Endothelial cell of umbilical vein (primary cell): ENCODE data around the gene LRP2BP. TPM values are rescaled to one million over a fixed set of nuclear protein-coding genes. Genes with fewer than 3 reads are reported as not detected.

Source experiments
- BruUV-seq: library from RNA; stranded (reverse); fragments of 400-500 nt; replicated peaks from 2 replicates; lab custom pipeline; 2021; lab: Mats Ljungman, UMichigan
- CTCF ChIA-PET: fragments of 300-600, 350-600 bp; sonication (Branson Sonifier 250); formaldehyde crosslinking; loops from one replicate; lab custom pipeline; 2021; ENCODE audit warnings: antibody characterized with exemption, inconsistent platforms; lab: Charles Lee
- POLR2A ChIA-PET: fragments of 300-600, 350-600 bp; sonication (Branson Sonifier 250); formaldehyde crosslinking; loops from one replicate; lab custom pipeline; 2021; ENCODE audit warnings: antibody characterized with exemption, inconsistent platforms; lab: Charles Lee
- DNase-seq: peaks from one replicate; pipeline ENCODE4 v3.0.0-alpha.2; 2011; ENCODE audit warnings: low read depth, low spot score
- FAIRE-seq: peaks from 2 replicates; lab custom pipeline; 2011; peaks lifted over from hg19 to GRCh38; lab: Jason Lieb, UNC
- H2AFZ ChIP-seq: 2 replicates; pipeline ENCODE4 v1.6.0; 2012; ENCODE audit warnings: low read depth, low read length, control low read depth, inconsistent platforms
- H3K27ac ChIP-seq: 2 replicates; pipeline ENCODE4 v1.5.1; 2011; ENCODE audit warnings: low read depth, mild to moderate bottlenecking, control low read depth, low read length, moderate library complexity; ENCODE audit not compliant: insufficient read depth
- H3K27me3 ChIP-seq, 2 experiments: 2 replicates each; pipeline versions ENCODE4 v1.6.0 to v1.6.1; 2011; ENCODE audit warnings: low read length in 2 of 2, mixed read lengths in 1 of 2; ENCODE audit not compliant: control insufficient read depth in 2 of 2, insufficient read depth in 2 of 2
- H3K36me3 ChIP-seq, 2 experiments: 2 replicates in 1 of 2; 3 replicates in 1 of 2; pipeline ENCODE4 v1.5.1; 2011; ENCODE audit warnings: low read length in 2 of 2, mild to moderate bottlenecking in 1 of 2, moderate library complexity in 1 of 2; ENCODE audit not compliant: control insufficient read depth in 2 of 2, insufficient read depth in 2 of 2; ENCODE audit errors: extremely low read depth in 1 of 2
- H3K4me1 ChIP-seq: 3 replicates; pipeline ENCODE4 v1.5.1; 2011; ENCODE audit warnings: mild to moderate bottlenecking, low read length; ENCODE audit not compliant: control insufficient read depth, insufficient read depth; ENCODE audit errors: extremely low read depth
- H3K4me2 ChIP-seq: 2 replicates; pipeline ENCODE4 v1.6.1; 2011; ENCODE audit warnings: low read length, control low read depth, mixed read lengths; ENCODE audit not compliant: insufficient read depth
- H3K4me3 ChIP-seq, 3 experiments: fragments of 200-600 bp in 1 of 3; sonication (generic), shearing (Covaris generic) in 1 of 3; replicated peaks in 1 of 3; 2 replicates each; pipeline ENCODE4 v1.5.1; 2011 to 2016; ENCODE audit warnings: control low read depth in 3 of 3, low read length in 3 of 3, mild to moderate bottlenecking in 2 of 3, inconsistent platforms in 1 of 3, low read depth in 1 of 3, moderate library complexity in 1 of 3; ENCODE audit not compliant: insufficient read depth in 1 of 3
- H3K79me2 ChIP-seq: 2 replicates; pipeline ENCODE4 v1.6.0; 2012; ENCODE audit warnings: low read length, inconsistent platforms; ENCODE audit not compliant: control insufficient read depth, insufficient read depth
- H3K9ac ChIP-seq: replicated peaks from 2 replicates; pipeline ENCODE3; 2011; ENCODE audit warnings: low read length, control low read depth; ENCODE audit not compliant: insufficient read depth; ENCODE audit errors: extremely low read depth
- H3K9me1 ChIP-seq: replicated peaks from 3 replicates; pipeline ENCODE4 v1.6.0; 2011; ENCODE audit warnings: mild to moderate bottlenecking, low read length; ENCODE audit not compliant: control insufficient read depth, insufficient read depth; ENCODE audit errors: extremely low read depth
- H3K9me3 ChIP-seq: replicated peaks from 2 replicates; pipeline ENCODE4 v1.5.1; 2012; ENCODE audit warnings: low read length, inconsistent platforms; ENCODE audit not compliant: control insufficient read depth, insufficient read depth
- H4K20me1 ChIP-seq: replicated peaks from 2 replicates; pipeline ENCODE3; 2011; ENCODE audit warnings: mild to moderate bottlenecking, low read length; ENCODE audit not compliant: control insufficient read depth, insufficient read depth; ENCODE audit errors: extremely low read depth
- EZH2 ChIP-seq: IDR thresholded peaks from 2 replicates; pipeline ENCODE4 v1.6.1; 2012; ENCODE audit warnings: borderline replicate concordance, low read depth, mild to moderate bottlenecking, moderate library complexity, low read length, inconsistent platforms; ENCODE audit not compliant: severe bottlenecking
- FOS ChIP-seq: IDR thresholded peaks from 2 replicates; pipeline ENCODE4 v1.6.1; 2011; ENCODE audit warnings: mild to moderate bottlenecking, low read length, moderate library complexity, borderline replicate concordance; ENCODE audit not compliant: insufficient read depth
- GATA2 ChIP-seq: IDR thresholded peaks from 2 replicates; pipeline ENCODE4 v1.7.0; 2011; ENCODE audit warnings: low read depth, mild to moderate bottlenecking, moderate library complexity, mixed read lengths, low read length; ENCODE audit not compliant: insufficient read length, insufficient read depth
- JUN ChIP-seq: IDR thresholded peaks from 2 replicates; pipeline ENCODE4 v1.6.1; 2011; ENCODE audit warnings: borderline replicate concordance, low read depth; ENCODE audit not compliant: insufficient read length, insufficient read depth
- MYC ChIP-seq: IDR thresholded peaks from one replicate; pipeline ENCODE4 v1.6.1; 2011; ENCODE audit warnings: mild to moderate bottlenecking, low read depth, low read length
- POLR2A ChIP-seq: IDR thresholded peaks from 2 replicates; pipeline ENCODE4 v1.6.1; 2012; ENCODE audit warnings: low read depth, mild to moderate bottlenecking, control low read depth, low read length
- POLR2AphosphoS5 ChIP-seq: IDR thresholded peaks from 2 replicates; pipeline ENCODE4 v1.6.1; 2012; ENCODE audit warnings: low read depth, mild to moderate bottlenecking, control low read depth, low read length, moderate library complexity; ENCODE audit not compliant: insufficient read depth
- dilution Hi-C: fragments of 300-500 bp; cut with MboI; formaldehyde crosslinking; loops from one replicate; pipeline ENCODE4 v1.15.0; 2019; ENCODE audit warnings: low sequenced_read_pairs; ENCODE audit not compliant: extremely low pct_ligation_motif_present
- intact Hi-C: fragments of 100-400 bp; cut with micrococcal nuclease; formaldehyde crosslinking; loops from one replicate; pipeline ENCODE4 v1.10.0; 2022
- polyA plus RNA-seq, 4 experiments: library from polyadenylated mRNA; depleted of rRNA in 3 of 4; stranded (reverse) in 3 of 4; unstranded in 1 of 4; fragments of >200 nt; gene quantifications; 2 replicates each; pipeline versions ENCODE4 v1.2.1 to v1.2.3, GENCODE V29; 2011 to 2012; ENCODE audit warnings: missing spikeins in 1 of 4
- total RNA-seq: library from RNA; stranded (reverse); gene quantifications from 2 replicates; pipeline ENCODE4 v1.2.3, GENCODE V29; 2021
- TF ChIP-seq, protein P1 (sequence below): IDR thresholded peaks from 2 replicates; pipeline ENCODE4 v1.6.1; 2011; ENCODE audit not compliant: insufficient read depth, insufficient read length
- TF ChIP-seq, protein P2 (sequence below), 2 donors: IDR thresholded peaks; 1 replicate in 1 of 2; 2 replicates in 1 of 2; pipeline ENCODE4 v1.5.1; 2011; ENCODE audit warnings: low read length in 2 of 2, mild to moderate bottlenecking in 2 of 2, moderate library complexity in 2 of 2, control low read depth in 1 of 2, inconsistent platforms in 1 of 2, low read depth in 1 of 2; ENCODE audit not compliant: insufficient read depth in 1 of 2; ENCODE audit errors: extremely low read depth in 1 of 2

Gene LRP2BP
- total and polyA plus RNA-seq, 2 donors (not counting 3 experiments of a cell fraction or from before 2014, with no cell fraction given) = 0.18 to 0.53 TPM

DNA sequence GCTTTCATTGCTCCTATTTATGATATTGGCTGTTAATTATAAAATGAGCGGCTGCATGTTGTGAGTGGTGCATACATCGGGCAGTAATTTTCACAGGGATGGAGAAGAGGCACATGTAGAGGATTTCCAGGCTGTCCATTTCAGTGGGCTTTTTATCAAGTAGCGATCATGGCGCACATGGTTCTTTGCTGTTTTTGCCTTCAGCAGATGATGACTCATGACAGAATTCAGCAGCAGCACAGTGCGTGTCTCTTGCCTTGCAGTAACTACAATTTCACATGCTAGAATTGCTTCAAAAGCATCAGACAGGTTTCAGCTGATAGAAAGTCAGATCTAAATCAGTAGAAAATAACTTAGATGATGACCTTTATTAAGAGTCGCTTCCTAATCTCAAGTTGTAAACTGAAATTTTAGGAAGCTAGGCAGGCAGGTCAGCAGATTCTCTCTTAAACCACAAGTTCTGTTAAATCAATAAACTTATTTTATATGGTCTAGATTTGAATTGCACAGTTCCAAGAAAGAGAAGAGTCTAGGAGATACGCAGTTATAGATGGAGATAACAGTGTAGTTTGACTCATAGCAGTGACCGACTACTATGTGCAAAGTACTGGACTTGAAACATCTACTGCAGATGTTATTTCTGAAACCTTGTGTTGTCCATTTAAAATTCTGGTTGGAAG, 35.8 kb downstream of the LRP2BP start:
- Histone ChIP-seq H3K36me3 (no peaks in the 10 kb centered on the region), H3K9me1 (no peaks in the 10 kb centered on the region), H3K79me2 (no peaks in the 10 kb centered on the region), H3K4me3 (no peak overlapping the region), H3K9me3 (no peaks in the 10 kb centered on the region), H2AFZ (no peak overlapping the region), H3K9ac (peak overlapping the region; percentile 82), H3K4me2 (no peak overlapping the region), H3K4me1 (peaks cover 31% of the 10 kb centered on the region), H4K20me1 (no peaks in the 10 kb centered on the region), H3K27me3 (no peaks in the 10 kb centered on the region), H3K27ac (peak overlapping the region; percentile 100)
- POLR2A ChIA-PET = no interaction called here
- FAIRE-seq (peak; percentile 66), DNase-seq (peak; percentile 79)
- TF ChIP-seq MYC = peak; percentile 15
- TF ChIP-seq POLR2A = no peak
- TF ChIP-seq POLR2AphosphoS5 = no peak
- peak; percentile 62 for TF ChIP-seq JUN
- TF ChIP-seq, protein P1, sequence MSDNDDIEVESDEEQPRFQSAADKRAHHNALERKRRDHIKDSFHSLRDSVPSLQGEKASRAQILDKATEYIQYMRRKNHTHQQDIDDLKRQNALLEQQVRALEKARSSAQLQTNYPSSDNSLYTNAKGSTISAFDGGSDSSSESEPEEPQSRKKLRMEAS = peak; percentile 34
- TF ChIP-seq FOS = peak; percentile 80
- peak; percentile 62 for TF ChIP-seq GATA2
- TF ChIP-seq EZH2 = no peak
- TF ChIP-seq, protein P2, sequence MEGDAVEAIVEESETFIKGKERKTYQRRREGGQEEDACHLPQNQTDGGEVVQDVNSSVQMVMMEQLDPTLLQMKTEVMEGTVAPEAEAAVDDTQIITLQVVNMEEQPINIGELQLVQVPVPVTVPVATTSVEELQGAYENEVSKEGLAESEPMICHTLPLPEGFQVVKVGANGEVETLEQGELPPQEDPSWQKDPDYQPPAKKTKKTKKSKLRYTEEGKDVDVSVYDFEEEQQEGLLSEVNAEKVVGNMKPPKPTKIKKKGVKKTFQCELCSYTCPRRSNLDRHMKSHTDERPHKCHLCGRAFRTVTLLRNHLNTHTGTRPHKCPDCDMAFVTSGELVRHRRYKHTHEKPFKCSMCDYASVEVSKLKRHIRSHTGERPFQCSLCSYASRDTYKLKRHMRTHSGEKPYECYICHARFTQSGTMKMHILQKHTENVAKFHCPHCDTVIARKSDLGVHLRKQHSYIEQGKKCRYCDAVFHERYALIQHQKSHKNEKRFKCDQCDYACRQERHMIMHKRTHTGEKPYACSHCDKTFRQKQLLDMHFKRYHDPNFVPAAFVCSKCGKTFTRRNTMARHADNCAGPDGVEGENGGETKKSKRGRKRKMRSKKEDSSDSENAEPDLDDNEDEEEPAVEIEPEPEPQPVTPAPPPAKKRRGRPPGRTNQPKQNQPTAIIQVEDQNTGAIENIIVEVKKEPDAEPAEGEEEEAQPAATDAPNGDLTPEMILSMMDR (IDR thresholded peaks at IDR 0.05; ENCODE audit: extremely low read depth in 1 of 2, insufficient read depth in 1 of 2, low read depth in 1 of 2, low read length in 2 of 2) = no peak
- CTCF ChIA-PET = interaction anchor here (1.7 kb wide), 1 partner anchor 14 kb away, joined by 5 read pairs; no protein-coding TSS in a partner anchor
- no TSS peak for BruUV-seq
- dilution Hi-C loops = no loop called here
- intact Hi-C loops = no loop called here
